Measurements from ENCODE around the gene MYB.

Gene MYB

DNA sequence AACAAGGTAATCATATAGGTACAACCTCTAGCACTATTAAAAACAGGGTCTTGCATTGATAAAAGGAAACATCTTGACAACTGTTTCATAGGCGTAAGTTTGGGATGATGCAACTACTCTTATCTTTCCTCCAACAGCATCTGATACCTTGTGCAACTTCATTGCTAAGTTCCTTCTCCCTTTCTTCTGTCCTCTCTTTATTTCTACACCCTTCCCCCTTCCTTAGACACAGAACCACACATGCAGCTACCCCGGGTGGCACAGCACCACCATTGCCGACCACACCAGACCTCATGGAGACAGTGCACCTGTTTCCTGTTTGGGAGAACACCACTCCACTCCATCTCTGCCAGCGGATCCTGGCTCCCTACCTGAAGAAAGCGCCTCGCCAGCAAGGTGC lies 14.4 kb downstream of the MYB start:
- Histone ChIP-seq H3K9me3 (no peaks in the 10 kb centered on the region), H3K36me3 (no peaks in the 10 kb centered on the region), H3K4me3 (no peak overlapping the region), H3K27ac (no peak overlapping the region), H3K4me1 (no peaks in the 10 kb centered on the region), H3K27me3 (no peaks in the 10 kb centered on the region)
- DNase-seq, result no peak
- no peak for TF ChIP-seq CTCF (IDR thresholded peaks at IDR 0.05)
- intact Hi-C loops (cut with DNase I; ENCODE audit: low total_unique reads), result no loop called here

- Histone ChIP-seq H3K4me1 (no peaks in the 10 kb centered on the region), H3K27me3 (no peaks in the 10 kb centered on the region), H3K4me3 (no peak overlapping the region), H3K27ac (no peak overlapping the region), H3K36me3 (no peaks in the 10 kb centered on the region), H3K9me3 (no peaks in the 10 kb centered on the region)
- no peak for TF ChIP-seq CTCF (IDR thresholded peaks at IDR 0.05)
- no peak for DNase-seq
- intact Hi-C loops (cut with DNase I; ENCODE audit: low total_unique reads), result no loop called here
Measured at GRCh38 chr6:135196739-135197510, 15.8 kb downstream of the MYB start.

DNA sequence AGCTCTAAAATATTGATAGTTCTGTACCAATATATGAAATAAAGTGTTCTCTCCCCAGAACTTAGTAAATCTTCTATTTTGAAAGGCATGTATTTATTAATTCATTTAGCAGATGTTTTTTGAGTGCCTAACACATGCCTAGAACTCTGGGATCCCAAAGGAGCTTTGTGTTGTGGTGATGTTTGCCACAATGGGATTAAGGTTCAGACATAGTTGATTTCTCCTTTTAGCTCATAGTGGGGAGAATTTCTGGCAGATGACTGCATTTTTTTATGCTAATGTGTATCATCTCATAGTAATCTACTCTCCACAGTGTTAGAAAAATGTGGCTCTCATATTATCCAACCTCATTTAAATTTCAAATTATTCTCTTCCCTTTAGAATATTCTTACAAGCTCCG lies 21.7 kb downstream of the MYB start:
- intact Hi-C loops (cut with DNase I; ENCODE audit: low total_unique reads), result no loop called here
- no peaks in the 10 kb centered on the region for H3K9me3 ChIP-seq
- H3K27ac ChIP-seq, result no peak overlapping the region
- DNase-seq, result no peak
- no peak overlapping the region for H3K4me3 ChIP-seq
- H3K27me3 ChIP-seq, result no peaks in the 10 kb centered on the region
- no peaks in the 10 kb centered on the region for H3K36me3 ChIP-seq
- TF ChIP-seq CTCF (IDR thresholded peaks at IDR 0.05), result no peak
- no peaks in the 10 kb centered on the region for H3K4me1 ChIP-seq

- Histone ChIP-seq H3K4me1 (no peaks in the 10 kb centered on the region), H3K27me3 (no peaks in the 10 kb centered on the region), H3K4me3 (no peak overlapping the region), H3K9me3 (no peaks in the 10 kb centered on the region), H3K27ac (no peak overlapping the region), H3K36me3 (no peaks in the 10 kb centered on the region)
- intact Hi-C loops (cut with DNase I; ENCODE audit: low total_unique reads), result no loop called here
- no peak for TF ChIP-seq CTCF (IDR thresholded peaks at IDR 0.05)
- no peak for DNase-seq
Measured at GRCh38 chr6:135204951-135205350, 23.8 kb downstream of the MYB start.

DNA sequence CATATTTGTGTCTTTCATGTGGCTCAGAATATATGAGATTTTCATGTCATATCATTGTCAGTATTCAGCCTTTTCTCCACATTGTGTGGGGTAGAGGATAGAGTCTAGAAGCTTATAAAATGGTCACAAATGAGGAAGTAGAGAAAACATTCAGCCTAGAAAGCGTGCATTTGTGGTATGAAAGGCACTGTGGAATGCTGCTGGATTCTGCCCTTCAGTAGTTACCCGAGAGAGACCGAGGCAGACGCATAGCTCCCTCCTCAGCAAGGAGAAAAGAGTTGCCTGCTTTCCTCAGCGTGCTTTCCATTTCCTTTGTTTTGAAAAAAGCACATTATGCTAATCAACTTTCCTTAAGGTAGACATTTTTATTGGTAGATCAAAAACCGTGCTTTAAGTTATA lies 28.7 kb downstream of the MYB start:
- Histone ChIP-seq H3K4me3 (no peak overlapping the region), H3K36me3 (no peaks in the 10 kb centered on the region), H3K27ac (no peak overlapping the region), H3K4me1 (no peaks in the 10 kb centered on the region), H3K9me3 (no peaks in the 10 kb centered on the region), H3K27me3 (no peaks in the 10 kb centered on the region)
- no peak for DNase-seq
- TF ChIP-seq CTCF (IDR thresholded peaks at IDR 0.05), result no peak
- intact Hi-C loops (cut with DNase I; ENCODE audit: low total_unique reads), result loop anchor here (5.0 kb wide), 1 partner anchor 1778 kb away; no protein-coding TSS in a partner anchor
